GM19351 (cell line): ENCODE measurements around the gene ASS1.

Source experiments
- ATAC-seq: cut with Tn5 transposase; IDR thresholded peaks from one replicate; pipeline ENCODE4 v1.9.1; 2021; ENCODE audit warnings: mild to moderate bottlenecking, moderate library complexity; ENCODE audit not compliant: unreplicated experiment

ASS1 gene

DNA sequence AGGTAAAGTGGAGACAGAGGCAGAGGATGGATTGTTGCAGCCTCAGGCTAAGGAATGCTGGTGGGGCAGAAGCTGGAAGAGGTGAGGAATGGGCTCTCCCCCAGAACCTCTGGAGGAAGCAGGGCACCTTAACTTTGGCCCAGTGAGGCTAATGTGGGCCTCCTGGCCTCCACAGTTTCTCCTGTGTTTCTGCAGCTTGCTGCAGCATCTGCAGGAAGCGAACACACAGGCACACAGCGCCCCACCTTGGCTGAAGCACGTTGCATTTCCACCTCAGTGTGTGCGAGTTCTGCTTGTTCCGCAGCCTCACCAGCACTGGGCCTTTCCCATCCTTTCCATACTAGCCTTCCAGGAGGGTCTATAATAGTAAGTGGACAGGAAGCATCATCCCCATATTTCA lies 27.2 kb upstream of the ASS1 start:
- ATAC-seq: no peak

- no peak for ATAC-seq
These were observed 26.0 kb upstream of the ASS1 start for GRCh38 chr9:130418776-130419175.

DNA sequence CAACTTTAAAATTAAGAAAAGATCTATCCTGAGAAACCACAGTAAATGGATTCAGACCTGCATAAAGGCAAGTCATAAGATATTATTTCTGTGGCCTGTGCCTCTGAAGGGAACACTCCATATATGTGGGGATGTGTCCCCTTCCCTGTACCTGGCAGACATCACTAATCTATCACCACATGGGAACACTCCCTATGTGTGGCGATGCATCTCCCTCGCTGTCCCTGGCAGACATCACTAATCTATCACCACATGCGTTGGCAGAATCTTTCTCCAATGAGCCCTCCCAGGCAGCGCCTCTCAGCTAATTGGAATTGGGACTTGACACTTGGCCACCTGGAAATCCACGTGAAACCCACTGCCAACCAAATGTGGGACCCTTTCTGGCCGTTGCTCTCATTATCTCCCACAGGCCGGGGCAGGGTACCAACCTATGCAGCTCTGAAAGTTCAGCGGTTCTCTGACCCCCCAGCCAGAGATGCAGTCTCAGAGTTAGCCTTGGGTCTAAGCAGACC lies 25.2 kb upstream of the ASS1 start:
- ATAC-seq: no peak

DNA sequence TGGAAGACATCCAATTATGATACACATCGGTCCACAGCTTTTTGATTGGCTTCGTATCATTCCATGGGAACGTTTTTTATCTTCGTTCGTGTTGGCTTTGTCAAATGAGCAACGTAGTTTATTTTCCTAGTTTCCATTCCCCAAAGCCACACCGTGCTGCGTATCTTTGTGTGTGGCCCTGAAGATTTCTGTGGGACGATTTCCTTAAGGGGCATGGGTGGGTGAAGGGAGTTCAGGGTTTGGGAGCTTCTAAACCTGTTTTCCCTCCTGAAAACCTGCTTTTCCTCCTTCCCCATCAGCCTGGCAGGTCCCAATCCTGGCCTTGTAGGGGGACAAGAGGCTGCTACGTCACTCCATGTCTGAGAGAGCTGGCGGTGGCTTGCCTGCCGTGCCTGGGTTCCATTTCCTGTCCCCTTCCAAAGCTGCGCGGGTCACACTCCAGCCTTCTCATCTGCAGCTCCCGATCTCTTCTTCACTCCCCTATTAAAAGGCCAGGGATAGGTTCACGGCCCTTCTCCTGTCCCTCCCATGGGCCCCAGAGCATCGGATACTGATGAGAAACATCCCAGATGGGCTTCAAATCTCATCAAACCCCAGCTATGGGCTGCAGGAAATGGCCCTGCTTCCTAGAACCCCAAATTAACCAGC lies 23.5 kb upstream of the ASS1 start:
- no peak for ATAC-seq

DNA sequence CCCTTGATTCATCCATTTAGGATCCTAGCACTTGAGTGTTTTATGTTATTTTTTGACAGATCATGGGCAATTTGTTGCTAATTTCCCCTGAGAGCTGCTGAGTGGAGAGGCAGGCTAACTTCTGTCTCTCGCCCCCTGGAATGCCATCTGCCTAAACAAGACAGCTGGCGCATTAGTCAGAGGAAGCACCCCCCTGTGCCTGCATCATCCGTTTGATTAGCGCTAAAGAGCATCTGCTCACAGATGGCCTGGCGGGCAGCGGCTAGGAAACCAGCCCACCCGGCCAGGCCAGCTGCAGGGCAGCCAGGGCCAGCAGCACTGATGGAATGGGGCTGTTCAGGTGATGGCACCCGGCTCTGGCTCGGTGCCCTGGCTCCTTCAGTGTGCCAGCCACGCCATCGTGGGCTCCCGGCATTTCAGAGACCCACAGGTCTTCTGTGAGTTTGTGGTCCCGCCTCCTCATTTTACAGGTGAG lies 22.9 kb upstream of the ASS1 start:
- no peak for ATAC-seq

DNA sequence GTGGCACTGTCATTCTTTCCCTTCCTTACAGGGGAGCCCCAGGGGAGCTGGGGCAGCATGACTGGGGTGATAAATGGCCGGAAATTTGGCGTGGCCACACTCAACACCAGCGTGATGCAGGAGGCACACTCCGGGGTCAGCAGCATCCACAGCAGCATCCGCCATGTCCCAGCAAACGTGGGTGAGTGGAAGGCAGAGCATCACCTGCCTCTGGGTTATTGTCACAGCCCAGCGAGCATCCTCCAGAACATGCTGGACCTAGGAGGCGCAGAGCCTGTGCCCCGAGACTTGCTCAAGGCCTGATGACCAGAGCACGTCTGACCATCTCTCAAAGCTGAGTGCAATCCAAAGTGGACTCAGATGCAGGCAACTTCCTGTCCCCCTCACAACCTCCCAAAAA lies 22.2 kb upstream of the ASS1 start:
- ATAC-seq: no peak

DNA sequence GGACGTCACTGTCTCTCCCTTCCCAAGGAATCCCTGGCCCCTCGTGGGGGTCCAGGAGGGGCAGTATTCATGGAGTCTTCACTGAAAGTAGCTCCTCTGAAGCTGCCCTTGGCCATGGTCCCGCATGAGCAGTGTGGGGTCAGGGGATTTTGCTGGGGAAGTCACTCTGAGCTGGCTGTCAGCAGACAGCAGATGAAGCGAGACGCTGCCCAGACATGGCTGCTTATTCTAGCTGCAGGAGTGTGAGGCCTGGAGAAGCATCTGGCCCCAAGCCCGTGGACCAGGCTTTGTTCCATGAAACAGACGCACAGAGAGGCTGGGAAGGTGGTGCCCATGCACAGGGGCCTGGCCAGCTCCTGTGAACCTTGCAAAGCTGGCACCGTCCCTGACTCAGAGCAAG lies 21.5 kb upstream of the ASS1 start:
- ATAC-seq: no peak

DNA sequence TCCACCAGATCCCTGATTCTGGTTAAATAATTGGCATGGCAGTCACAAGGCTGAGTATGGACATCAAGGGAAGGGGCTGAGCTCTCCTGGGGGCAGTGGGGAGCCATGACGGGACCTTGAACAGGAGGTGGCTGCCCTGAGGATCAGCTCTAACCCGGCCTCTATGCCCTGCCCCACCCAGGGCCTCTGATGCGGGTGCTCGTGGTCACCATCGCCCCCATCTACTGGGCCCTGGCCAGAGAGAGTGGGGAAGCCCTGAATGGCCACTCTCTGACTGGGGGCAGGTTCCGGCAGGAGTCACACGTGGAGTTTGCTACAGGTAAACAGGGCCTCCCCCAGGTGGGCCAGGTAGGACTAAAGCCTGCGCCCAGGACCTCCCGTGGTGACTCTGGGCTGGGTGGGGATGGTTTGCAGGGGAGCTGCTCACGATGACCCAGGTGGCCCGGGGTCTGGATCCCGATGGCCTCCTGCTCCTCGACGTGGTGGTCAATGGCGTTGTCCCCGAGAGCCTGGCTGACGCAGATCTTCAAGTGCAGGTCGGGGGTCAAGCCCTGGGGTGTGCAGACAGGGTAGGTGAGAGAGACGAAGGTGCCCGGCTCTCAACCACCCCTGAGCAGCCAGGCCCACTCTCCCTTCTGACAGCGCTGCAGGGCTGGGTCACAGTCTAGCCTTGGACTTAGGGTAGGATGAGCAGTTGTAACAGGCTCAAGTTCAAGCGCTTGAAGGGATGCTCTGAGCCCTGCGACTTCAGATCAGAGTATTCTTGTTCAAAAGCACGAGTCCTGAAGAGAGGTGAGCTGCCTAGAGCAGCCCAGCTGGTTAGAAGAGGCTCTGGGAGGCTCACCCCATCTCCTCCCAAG lies 19.9 kb upstream of the ASS1 start:
- no peak for ATAC-seq

DNA sequence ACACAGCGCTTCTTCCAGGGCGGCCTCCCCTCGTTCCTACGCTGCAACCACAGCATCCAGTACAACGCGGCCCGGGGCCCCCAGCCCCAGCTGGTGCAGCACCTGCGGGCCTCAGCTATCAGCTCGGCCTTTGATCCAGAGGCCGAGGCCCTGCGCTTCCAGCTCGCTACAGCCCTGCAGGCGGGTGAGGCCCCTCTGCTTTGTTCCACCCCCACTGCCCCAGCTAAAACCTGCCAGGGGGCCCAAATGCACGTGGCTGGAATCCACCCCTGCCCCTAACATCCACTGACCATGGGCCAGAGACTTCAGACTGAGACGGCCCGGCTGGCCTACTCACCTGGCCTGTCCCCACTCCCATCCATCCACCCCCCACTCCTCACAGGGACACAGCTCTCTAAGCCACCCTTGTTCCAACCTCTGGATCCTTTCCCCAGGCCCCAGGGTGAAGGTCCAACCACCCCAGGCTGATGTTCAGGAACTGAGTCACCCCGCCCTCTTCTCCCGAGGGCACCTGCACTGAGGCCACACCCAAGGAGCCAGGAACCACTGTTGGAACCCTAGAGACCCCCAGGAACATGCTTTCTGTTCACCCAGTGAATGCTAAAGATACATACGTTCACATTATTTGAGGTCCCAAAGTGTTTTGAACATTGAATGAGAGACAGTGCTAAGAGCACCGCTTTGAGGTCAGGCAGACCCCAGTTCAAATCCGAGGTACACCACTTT lies 18.9 kb upstream of the ASS1 start:
- ATAC-seq: no peak

GRCh38 chr9:130426467-130426773 lies 18.3 kb upstream of the ASS1 start:
- ATAC-seq: no peak

GRCh38 chr9:130426883-130427282 lies 17.9 kb upstream of the ASS1 start:
- ATAC-seq: no peak

DNA sequence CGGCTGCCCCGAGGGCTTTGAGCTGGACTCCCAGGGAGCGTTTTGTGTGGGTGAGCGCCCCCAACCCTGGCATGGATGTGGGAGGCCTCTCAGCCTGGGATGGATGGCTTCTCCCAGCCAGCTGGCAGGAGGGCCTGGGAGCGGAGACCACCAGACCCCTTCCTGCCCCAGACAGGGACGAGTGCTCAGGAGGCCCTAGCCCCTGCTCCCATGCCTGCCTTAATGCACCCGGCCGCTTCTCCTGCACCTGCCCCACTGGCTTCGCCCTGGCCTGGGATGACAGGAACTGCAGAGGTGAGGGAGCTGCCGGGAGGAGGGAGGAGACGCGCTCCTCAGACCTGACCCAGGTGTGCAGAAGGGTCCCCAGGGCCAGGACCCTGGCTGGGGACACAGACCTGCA lies 17.4 kb upstream of the ASS1 start:
- no peak for ATAC-seq

- no peak for ATAC-seq
These were observed 16.6 kb upstream of the ASS1 start for GRCh38 chr9:130428086-130428665.

- ATAC-seq: no peak
These were observed 15.4 kb upstream of the ASS1 start for GRCh38 chr9:130429381-130429780.

DNA sequence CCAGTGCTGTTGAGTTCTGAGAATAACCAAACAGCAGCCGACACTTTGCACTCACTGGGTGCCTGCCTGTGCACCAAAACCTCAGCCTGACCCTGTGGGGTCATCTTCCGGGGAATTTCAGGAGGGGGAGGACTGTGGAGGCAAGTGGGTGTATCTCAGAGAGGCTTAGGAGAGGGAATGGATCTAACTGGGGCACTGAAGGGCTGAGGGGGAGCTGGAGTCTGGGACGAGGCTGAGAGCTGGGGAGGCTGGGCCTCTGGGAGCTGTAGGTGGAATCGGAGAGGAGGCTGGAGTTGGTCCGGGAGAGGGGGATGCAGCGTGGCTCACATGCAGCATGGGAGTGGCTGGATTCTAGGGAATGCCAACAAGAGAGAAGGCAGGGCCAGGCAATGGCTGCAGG lies 14.9 kb upstream of the ASS1 start:
- ATAC-seq: no peak

GRCh38 chr9:130430232-130430631 lies 14.5 kb upstream of the ASS1 start:
- ATAC-seq: no peak

DNA sequence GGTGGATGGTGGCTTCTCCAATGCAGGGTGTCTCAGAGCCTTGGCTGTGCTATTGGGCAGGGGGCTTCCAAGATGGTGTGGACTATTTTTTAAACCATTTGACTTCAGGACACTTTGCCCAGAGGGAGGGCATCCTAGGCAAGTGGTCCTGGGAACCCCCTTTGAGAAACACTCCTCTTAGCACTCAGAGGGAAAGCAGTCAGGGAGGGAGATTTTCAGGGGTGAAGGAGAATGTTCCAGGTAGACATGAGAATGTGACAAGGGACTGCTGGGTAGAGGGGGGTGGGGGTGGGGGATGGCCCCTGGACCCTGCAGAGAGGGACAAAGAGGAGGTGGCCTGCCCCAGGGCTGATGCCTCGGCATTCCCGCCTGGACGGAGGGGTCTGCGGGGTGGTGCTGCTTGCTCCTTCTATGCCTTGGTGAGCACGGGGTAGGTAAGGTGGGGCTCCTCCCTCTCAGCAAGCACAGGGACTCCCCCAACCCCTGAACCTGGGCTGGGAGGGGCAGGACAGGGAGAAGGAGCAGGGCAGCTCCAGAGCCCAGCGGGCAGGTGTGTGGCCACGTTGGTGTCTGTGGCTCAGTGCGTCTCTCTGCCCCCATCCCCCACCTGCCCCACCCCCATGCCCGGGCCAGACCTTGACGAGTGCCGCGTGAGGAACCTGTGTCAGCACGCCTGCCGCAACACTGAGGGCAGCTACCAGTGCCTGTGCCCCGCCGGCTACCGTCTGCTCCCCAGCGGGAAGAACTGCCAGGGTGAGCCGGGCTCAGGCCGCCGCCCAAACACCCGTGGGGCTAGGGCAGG lies 13.8 kb upstream of the ASS1 start:
- ATAC-seq: no peak

DNA sequence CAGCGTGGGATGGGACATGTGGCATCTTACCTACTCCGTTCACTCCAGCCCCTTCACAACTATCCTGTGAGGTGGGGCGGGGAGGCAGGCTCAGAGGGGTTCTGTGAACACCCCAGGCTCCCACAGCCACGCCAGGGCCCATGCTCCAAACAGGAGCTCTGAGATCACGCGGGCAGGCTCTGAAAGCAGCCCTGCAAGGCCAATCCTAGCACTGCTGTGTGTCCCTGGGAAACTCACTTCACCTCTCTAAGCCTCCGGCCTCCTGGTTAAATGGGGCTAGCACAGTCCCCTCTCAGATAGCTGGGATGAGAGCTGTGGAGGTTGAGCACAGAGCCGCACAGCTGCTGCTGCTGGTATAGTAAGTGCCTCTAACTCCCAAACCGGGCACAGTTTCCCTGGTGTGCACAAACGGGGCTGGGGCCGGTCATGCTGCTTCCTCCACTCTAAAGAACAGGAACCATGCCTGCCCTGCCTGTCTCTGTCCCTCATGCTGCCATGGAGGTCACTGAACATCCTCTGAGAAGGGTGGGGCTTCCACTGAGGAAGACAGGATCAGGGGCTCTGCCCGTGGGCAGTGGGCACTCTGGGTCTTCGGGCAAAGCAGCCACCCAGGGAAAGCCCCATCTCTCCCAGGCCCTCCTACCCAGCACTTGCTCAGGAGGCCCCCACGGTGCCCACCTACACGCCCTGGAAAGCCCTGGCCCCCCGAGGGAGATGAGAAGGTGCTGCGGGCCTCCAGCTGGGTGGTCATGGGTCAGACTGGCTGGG lies 13.0 kb upstream of the ASS1 start:
- no peak for ATAC-seq

DNA sequence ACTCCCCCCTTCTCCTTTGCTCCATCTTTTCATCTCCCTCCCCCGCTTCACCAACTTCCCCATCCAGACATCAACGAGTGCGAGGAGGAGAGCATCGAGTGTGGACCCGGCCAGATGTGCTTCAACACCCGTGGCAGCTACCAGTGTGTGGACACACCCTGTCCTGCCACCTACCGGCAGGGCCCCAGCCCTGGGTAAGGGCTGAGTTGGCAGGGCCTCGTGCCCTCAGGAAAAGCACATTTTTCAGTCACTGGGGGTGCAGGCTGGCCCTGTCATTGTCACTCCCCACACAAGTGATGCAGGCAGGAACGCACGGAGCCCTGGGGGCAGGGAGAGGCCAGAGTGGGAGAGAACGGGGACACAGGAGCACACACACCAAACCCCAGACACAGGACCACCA lies 12.4 kb upstream of the ASS1 start:
- ATAC-seq: no peak

DNA sequence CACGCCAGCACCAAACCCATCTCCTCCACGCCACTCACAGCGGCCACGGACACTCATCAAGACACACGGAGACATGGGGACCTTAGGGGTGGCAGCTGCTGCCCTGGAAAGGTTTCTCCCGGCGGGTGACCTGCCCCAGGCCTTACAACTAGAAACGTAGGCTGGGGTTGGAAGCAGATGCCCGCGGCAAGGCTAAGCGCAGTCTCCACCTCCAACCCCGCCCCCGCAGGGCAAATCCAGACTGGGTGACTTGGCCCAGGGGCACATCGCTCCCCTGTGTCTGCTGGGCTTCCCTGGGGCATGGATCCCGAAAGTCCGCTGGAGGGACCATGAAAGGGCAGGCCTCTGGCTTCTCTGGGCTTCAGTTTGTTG lies 12.0 kb upstream of the ASS1 start:
- no peak for ATAC-seq
